PFSK-1 (cell line): ENCODE measurements around the gene PRMT7.

Source experiments
- FOXP2 ChIP-seq: optimal IDR thresholded peaks from 2 replicates; pipeline ENCODE3; 2011; ENCODE audit warnings: borderline replicate concordance, control low read depth, inconsistent platforms; ENCODE audit not compliant: insufficient read depth; ENCODE audit errors: extremely low read length, extremely low read depth
- POLR2AphosphoS5 ChIP-seq: IDR thresholded peaks from 2 replicates; pipeline ENCODE4 v1.6.1; 2012; ENCODE audit warnings: low read depth, mild to moderate bottlenecking, control low read depth, low read length, moderate library complexity
- SIN3A ChIP-seq: IDR thresholded peaks from 2 replicates; pipeline ENCODE4 v1.6.1; 2012; ENCODE audit warnings: mild to moderate bottlenecking, low read length, moderate library complexity, borderline replicate concordance; ENCODE audit not compliant: insufficient read depth
- TAF1 ChIP-seq: IDR thresholded peaks from 2 replicates; pipeline ENCODE4 v1.6.1; 2012; ENCODE audit warnings: low read length, control low read depth, borderline replicate concordance; ENCODE audit not compliant: insufficient read depth
- TF ChIP-seq, protein P1 (sequence below), 2 experiments: IDR thresholded peaks; 2 replicates each; pipeline versions ENCODE4 v1.6.1 to v1.8.0; 2011 to 2012; ENCODE audit warnings: low read depth in 2 of 2, low read length in 2 of 2, control low read depth in 1 of 2, inconsistent platforms in 1 of 2, mild to moderate bottlenecking in 1 of 2, moderate library complexity in 1 of 2; ENCODE audit not compliant: insufficient read depth in 1 of 2

The PRMT7 gene

DNA sequence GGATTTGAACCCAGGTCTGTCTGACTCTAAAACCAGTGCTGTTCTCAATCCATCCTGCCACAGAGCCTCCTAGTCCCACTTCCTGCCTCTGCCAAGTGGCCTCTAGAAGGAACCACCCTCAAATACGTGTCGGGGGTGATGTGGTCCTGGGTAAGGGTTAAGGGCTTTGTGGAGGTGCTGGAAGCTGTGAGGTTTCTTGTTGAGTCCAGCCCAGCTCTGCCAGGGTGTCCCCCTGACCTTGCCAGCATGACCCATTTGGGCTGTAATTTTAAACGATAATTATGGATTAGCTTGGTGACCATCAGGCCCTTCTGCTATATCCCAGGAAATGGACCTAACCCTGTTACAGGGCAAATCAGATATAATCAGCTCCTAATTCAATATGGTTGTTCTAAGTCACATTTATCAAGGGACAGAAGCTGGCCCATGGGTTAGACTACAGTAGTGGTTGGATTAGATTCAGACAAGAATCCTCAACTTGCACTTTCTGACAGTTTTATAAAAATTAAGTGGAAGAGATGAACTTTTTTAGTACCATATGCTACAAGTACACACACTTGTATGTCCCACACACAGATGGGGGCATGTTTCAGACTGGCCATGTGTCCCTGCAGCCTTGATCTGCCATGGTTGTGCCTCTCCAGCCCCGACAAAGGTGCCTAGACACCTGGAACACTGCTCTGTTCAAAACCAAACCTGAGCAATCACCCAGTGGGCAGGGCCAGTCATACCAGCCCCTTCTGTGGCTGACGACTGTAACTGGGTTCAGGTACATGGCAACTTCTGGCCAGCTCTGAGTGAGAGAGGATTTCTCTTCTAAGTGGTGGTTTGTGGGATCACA, 89.5 kb downstream of the PRMT7 start:
- no peak for TF ChIP-seq TAF1

DNA sequence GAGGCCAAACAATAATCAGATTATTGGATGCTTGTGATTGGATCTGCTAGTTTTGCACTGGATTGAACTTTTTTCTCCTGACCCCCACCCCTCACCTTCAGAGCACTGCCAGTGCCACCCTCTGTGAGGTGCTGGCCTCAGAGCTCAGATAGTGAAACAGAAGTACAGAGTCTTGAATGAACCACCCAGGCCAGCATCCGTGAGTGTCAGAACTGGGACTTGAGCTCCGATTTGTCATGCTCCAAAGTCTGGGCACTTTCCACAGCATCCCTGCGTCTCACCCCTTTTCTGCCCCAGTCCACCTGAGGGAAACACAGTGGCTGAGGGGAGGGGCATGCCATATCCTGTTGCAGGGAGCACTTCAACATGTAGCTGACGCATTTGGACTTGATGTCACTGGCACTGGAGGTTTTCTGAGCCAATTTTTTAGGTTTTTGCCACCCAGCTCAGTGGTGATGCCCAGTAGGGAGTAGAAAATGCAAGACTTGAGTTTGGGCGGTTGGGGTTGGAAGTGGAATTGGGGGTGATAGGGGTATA, 90.2 kb downstream of the PRMT7 start:
- TF ChIP-seq, protein P1, sequence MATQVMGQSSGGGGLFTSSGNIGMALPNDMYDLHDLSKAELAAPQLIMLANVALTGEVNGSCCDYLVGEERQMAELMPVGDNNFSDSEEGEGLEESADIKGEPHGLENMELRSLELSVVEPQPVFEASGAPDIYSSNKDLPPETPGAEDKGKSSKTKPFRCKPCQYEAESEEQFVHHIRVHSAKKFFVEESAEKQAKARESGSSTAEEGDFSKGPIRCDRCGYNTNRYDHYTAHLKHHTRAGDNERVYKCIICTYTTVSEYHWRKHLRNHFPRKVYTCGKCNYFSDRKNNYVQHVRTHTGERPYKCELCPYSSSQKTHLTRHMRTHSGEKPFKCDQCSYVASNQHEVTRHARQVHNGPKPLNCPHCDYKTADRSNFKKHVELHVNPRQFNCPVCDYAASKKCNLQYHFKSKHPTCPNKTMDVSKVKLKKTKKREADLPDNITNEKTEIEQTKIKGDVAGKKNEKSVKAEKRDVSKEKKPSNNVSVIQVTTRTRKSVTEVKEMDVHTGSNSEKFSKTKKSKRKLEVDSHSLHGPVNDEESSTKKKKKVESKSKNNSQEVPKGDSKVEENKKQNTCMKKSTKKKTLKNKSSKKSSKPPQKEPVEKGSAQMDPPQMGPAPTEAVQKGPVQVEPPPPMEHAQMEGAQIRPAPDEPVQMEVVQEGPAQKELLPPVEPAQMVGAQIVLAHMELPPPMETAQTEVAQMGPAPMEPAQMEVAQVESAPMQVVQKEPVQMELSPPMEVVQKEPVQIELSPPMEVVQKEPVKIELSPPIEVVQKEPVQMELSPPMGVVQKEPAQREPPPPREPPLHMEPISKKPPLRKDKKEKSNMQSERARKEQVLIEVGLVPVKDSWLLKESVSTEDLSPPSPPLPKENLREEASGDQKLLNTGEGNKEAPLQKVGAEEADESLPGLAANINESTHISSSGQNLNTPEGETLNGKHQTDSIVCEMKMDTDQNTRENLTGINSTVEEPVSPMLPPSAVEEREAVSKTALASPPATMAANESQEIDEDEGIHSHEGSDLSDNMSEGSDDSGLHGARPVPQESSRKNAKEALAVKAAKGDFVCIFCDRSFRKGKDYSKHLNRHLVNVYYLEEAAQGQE (IDR thresholded peaks at IDR 0.05; ENCODE audit: insufficient read depth in 1 of 2, low read depth in 2 of 2, low read length in 2 of 2), result no peak
- TF ChIP-seq POLR2AphosphoS5, result no peak
- TF ChIP-seq SIN3A, result no peak
- TF ChIP-seq TAF1, result no peak
- TF ChIP-seq FOXP2, result no peak

DNA sequence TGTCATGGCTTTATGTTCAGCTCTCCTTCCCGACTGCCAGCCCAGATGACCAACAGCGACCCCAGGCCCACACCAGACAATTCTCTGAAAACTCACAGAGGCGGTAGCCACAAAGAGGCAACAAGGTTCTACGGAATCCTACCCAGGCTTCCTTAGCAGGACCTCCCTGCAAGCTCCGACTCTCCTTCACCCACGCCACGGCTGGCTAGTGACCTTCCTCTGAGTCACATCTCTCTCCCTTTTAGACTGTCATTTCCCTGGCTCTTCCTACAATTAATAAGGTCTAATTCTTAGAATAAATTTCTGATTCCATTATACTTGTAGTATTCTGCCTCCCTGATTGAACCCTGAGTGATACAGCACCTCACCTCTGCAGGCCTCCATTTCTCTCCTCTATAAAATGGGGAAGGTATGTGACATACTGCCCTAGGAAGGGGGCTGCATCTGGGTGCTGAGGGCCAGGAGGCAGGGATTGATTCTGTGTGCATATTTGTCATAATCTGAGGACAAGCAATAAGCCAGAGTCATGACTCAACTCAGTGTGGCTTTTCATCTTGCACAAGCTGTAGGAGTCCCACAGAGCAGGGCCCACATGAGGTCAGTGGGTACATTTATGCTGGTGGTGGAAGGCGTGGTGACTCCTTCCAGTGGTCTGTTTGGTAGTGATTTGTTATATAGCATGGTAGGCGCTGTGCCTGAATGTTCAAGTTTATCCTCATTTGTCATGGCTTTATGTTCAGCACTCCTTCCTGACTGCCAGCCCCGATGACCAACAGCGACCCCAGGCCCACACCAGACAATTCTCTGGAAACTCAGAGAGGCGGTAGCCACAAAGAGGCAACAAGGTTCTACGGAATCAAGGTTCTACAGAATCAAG, 91.3 kb downstream of the PRMT7 start:
- TF ChIP-seq SIN3A, result no peak
- no peak for TF ChIP-seq FOXP2
- TF ChIP-seq POLR2AphosphoS5, result no peak
- TF ChIP-seq, protein P1 (IDR thresholded peaks at IDR 0.05; ENCODE audit: insufficient read depth in 1 of 2, low read depth in 2 of 2, low read length in 2 of 2), result no peak
- no peak for TF ChIP-seq TAF1

DNA sequence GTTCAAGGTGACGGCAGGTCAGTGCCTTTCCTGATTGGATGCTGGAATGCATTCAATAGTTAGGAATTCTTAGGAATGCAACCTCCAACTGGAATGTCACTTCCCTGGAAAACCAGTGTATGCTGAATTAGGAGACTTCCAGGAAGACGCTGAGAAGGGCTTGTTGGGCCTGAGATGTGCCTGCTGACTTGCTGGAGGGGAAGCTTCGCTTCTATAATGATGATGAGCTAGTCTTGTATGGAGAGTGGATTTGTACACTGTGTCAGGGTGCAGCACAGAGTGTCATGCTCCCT, 91.9 kb downstream of the PRMT7 start:
- TF ChIP-seq, protein P1 (IDR thresholded peaks at IDR 0.05; ENCODE audit: insufficient read depth in 1 of 2, low read depth in 2 of 2, low read length in 2 of 2), result no peak
- TF ChIP-seq SIN3A, result no peak
- no peak for TF ChIP-seq TAF1
- TF ChIP-seq FOXP2, result no peak
- no peak for TF ChIP-seq POLR2AphosphoS5

DNA sequence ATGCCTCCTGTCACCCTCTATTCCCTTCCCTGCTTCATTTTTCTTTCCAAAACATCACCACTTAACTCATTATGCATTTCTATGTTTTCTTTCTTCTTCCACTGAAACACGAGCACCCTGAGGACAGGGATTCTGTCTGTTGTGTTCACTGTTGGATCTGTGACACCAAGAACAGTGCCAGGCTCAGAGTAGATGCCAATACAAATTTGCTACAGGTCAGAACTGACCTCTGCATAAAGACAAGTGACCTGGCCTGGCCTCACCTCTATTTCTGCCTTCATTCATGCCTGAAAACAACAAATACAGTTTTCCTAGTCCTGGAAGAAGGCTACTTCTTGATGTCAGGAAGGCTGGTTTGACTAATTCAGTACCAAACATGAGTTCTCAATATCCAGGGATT, 92.4 kb downstream of the PRMT7 start:
- TF ChIP-seq, protein P1 (IDR thresholded peaks at IDR 0.05; ENCODE audit: insufficient read depth in 1 of 2, low read depth in 2 of 2, low read length in 2 of 2), result no peak
- TF ChIP-seq SIN3A (no peak), POLR2AphosphoS5 (no peak), TAF1 (no peak), FOXP2 (no peak)
